Hematopoietic multipotent progenitor cell (in vitro differentiated cells): ENCODE measurements around the gene EIF3CL. TPM values are rescaled to one million over a fixed set of nuclear protein-coding genes. Genes with fewer than 3 reads are reported as not detected.
"Not testable (repeated sequence)": the region's sequence is repeated elsewhere in the genome, so short reads cannot be mapped to it uniquely, and the experiment has no call there.

Experiments
- DNase-seq, 3 donors: peaks; one replicate each; pipeline ENCODE4 v3.0.0-alpha.2; 2011 to 2015; ENCODE audit warnings: low read depth in 2 of 3, low spot score in 2 of 3
- total RNA-seq: library from RNA; depleted of rRNA; stranded (reverse); fragments of >200 nt; gene quantifications from one replicate; pipeline ENCODE4 v1.2.3, GENCODE V29; 2012

EIF3CL gene
- total RNA-seq: 249 TPM

GRCh38 chr16:28403220-28404072 is at the start of gene EIF3CL:
EIF3CL (minus strand) TSS chr16:28403841; CDS start chr16:28403618, 223 bp downstream.
- not testable (repeated sequence) for DNase-seq

- not testable (repeated sequence) for DNase-seq
Observed at GRCh38 chr16:28447081-28447480, 43.4 kb upstream of the EIF3CL start.

GRCh38 chr16:28446388-28446787 is 42.7 kb upstream of the EIF3CL start:
- not testable (repeated sequence) for DNase-seq

GRCh38 chr16:28443943-28444342 is 40.3 kb upstream of the EIF3CL start:
- not testable (repeated sequence) for DNase-seq

GRCh38 chr16:28438899-28439298 is 35.3 kb upstream of the EIF3CL start:
- DNase-seq: not testable (repeated sequence)

GRCh38 chr16:28435340-28435739 is 31.7 kb upstream of the EIF3CL start:
- not testable (repeated sequence) for DNase-seq

- not testable (repeated sequence) for DNase-seq
Observed at GRCh38 chr16:28426060-28426680, 22.5 kb upstream of the EIF3CL start.

- not testable (repeated sequence) for DNase-seq
Observed at GRCh38 chr16:28421071-28421750, 17.6 kb upstream of the EIF3CL start.

GRCh38 chr16:28417033-28417432 is 13.4 kb upstream of the EIF3CL start:
- not testable (repeated sequence) for DNase-seq

GRCh38 chr16:28414530-28414929 is 10.9 kb upstream of the EIF3CL start:
- DNase-seq: not testable (repeated sequence)

GRCh38 chr16:28413585-28413984 is 9.9 kb upstream of the EIF3CL start:
- DNase-seq: not testable (repeated sequence)

GRCh38 chr16:28392054-28392453 is 11.6 kb downstream of the EIF3CL start:
- DNase-seq: not testable (repeated sequence)

GRCh38 chr16:28382177-28382867 is 21.3 kb downstream of the EIF3CL start:
- DNase-seq: not testable (repeated sequence)

- not testable (repeated sequence) for DNase-seq
Observed at GRCh38 chr16:28377822-28378221, 25.8 kb downstream of the EIF3CL start.

- not testable (repeated sequence) for DNase-seq
Observed at GRCh38 chr16:28377108-28377625, 26.5 kb downstream of the EIF3CL start.

- DNase-seq: not testable (repeated sequence)
Observed at GRCh38 chr16:28375115-28375514, 28.5 kb downstream of the EIF3CL start.

GRCh38 chr16:28374281-28374680 is 29.4 kb downstream of the EIF3CL start:
- DNase-seq: not testable (repeated sequence)

- not testable (repeated sequence) for DNase-seq
Observed at GRCh38 chr16:28367926-28368325, 35.7 kb downstream of the EIF3CL start.

GRCh38 chr16:28364268-28365173 is 39.1 kb downstream of the EIF3CL start:
- DNase-seq: not testable (repeated sequence)
